Measurements from ENCODE around the gene AIFM3.
"Not testable (repeated sequence)": the region's sequence is repeated elsewhere in the genome, so short reads cannot be mapped to it uniquely, and the experiment has no call there.

Gene AIFM3

GRCh38 chr22:20992456-20993303 is 25.6 kb downstream of the AIFM3 start:
- no peak for DNase-seq

- no peak for DNase-seq
Observed at GRCh38 chr22:20993304-20994127, 26.5 kb downstream of the AIFM3 start.

- DNase-seq: no peak
Observed at GRCh38 chr22:20994128-20994901, 27.3 kb downstream of the AIFM3 start.

- DNase-seq: no peak
Observed at GRCh38 chr22:20994902-20995241, 27.8 kb downstream of the AIFM3 start.

GRCh38 chr22:20995329-20996030 is 28.4 kb downstream of the AIFM3 start:
- no peak for DNase-seq

- DNase-seq: no peak
Observed at GRCh38 chr22:20996031-20996410, 29.0 kb downstream of the AIFM3 start.

- no peak for DNase-seq
Observed at GRCh38 chr22:20996598-20997535, 29.8 kb downstream of the AIFM3 start.

- DNase-seq: no peak
Observed at GRCh38 chr22:20997536-20998257, 30.6 kb downstream of the AIFM3 start.

- DNase-seq: no peak
Observed at GRCh38 chr22:20998411-20999336, 31.6 kb downstream of the AIFM3 start.

- no peak for DNase-seq
Observed at GRCh38 chr22:20999350-21000206, 32.5 kb downstream of the AIFM3 start.

- DNase-seq: no peak
Observed at GRCh38 chr22:21000207-21000986, 33.3 kb downstream of the AIFM3 start.

- no peak for DNase-seq
Observed at GRCh38 chr22:21000987-21001600, 34.0 kb downstream of the AIFM3 start.

GRCh38 chr22:21001601-21002325 is 34.7 kb downstream of the AIFM3 start, which contains the start of gene THAP7:
Gene THAP7 (minus strand): TSS chr22:21002118. CDS start chr22:21001911, 207 bp downstream.
- DNase-seq: peak; percentile 72 to 88

GRCh38 chr22:21003782-21004181 is 36.7 kb downstream of the AIFM3 start:
- no peak for DNase-seq

GRCh38 chr22:21009208-21009607 is 42.2 kb downstream of the AIFM3 start:
- not testable (repeated sequence) for DNase-seq

GRCh38 chr22:21009638-21010425 is 42.8 kb downstream of the AIFM3 start:
- no peak for DNase-seq
